Suprapubic skin (tissue), 4 donors: ENCODE data around the gene FCN2. TPM values are rescaled to one million over a fixed set of nuclear protein-coding genes. Genes with fewer than 3 reads are reported as not detected.

Experiments used
- DNase-seq, 2 donors: peaks; one replicate each; pipeline ENCODE4 v3.0.0-alpha.2; 2019; ENCODE audit warnings: low spot score in 2 of 2
- H3K27ac ChIP-seq: fragments of 200-600 bp; sonication (generic); one replicate; pipeline ENCODE4 v1.5.1; 2019
- H3K27me3 ChIP-seq: fragments of 200-600 bp; sonication (generic); one replicate; pipeline ENCODE4 v1.5.1; 2019
- H3K36me3 ChIP-seq: fragments of 200-600 bp; sonication (generic); one replicate; pipeline ENCODE4 v1.5.1; 2019
- H3K4me1 ChIP-seq: fragments of 200-600 bp; sonication (generic); one replicate; pipeline ENCODE4 v1.5.1; 2019
- H3K4me3 ChIP-seq: fragments of 200-600 bp; sonication (generic); one replicate; pipeline ENCODE4 v1.5.1; 2019; ENCODE audit warnings: mild to moderate bottlenecking
- H3K9me3 ChIP-seq: fragments of 200-600 bp; sonication (generic); one replicate; pipeline ENCODE4 v1.5.1; 2019
- CTCF ChIP-seq, 2 donors: fragments of 200-600 bp in 1 of 2; fragments of 450-650 bp in 1 of 2; sonication (generic) in 1 of 2; IDR thresholded peaks; one replicate each; pipeline ENCODE4 v1.5.1; 2016 to 2019; ENCODE audit warnings: antibody characterized with exemption in 2 of 2, mild to moderate bottlenecking in 1 of 2, moderate library complexity in 1 of 2
- EP300 ChIP-seq: sonication (generic); formaldehyde crosslinking; IDR thresholded peaks from one replicate; pipeline ENCODE4 v1.6.1; 2017; ENCODE audit warnings: antibody characterized with exemption
- POLR2A ChIP-seq, 2 donors: fragments of 450-650 bp; IDR thresholded peaks; one replicate each; pipeline ENCODE4 v1.6.1; 2017; ENCODE audit warnings: antibody characterized with exemption in 2 of 2, mild to moderate bottlenecking in 2 of 2, moderate library complexity in 2 of 2
- POLR2AphosphoS5 ChIP-seq, 3 donors: sonication (generic); formaldehyde crosslinking; IDR thresholded peaks; one replicate each; pipeline ENCODE4 v1.6.1; 2017; ENCODE audit warnings: antibody characterized with exemption in 3 of 3
- WGBS: methylation state at CpG from one replicate; pipeline ENCODE4 v1.1.5; 2018; 5-methylcytosine and 5-hydroxymethylcytosine counted together
- total RNA-seq, 4 donors: library from RNA; depleted of rRNA; stranded (reverse); fragments of >200 nt; gene quantifications; one replicate each; pipeline ENCODE4 v1.1.0, GENCODE V29; 2016

The FCN2 gene
- total RNA-seq, 4 donors from 2014 or later: 1.4 TPM; not detected in 3

DNA sequence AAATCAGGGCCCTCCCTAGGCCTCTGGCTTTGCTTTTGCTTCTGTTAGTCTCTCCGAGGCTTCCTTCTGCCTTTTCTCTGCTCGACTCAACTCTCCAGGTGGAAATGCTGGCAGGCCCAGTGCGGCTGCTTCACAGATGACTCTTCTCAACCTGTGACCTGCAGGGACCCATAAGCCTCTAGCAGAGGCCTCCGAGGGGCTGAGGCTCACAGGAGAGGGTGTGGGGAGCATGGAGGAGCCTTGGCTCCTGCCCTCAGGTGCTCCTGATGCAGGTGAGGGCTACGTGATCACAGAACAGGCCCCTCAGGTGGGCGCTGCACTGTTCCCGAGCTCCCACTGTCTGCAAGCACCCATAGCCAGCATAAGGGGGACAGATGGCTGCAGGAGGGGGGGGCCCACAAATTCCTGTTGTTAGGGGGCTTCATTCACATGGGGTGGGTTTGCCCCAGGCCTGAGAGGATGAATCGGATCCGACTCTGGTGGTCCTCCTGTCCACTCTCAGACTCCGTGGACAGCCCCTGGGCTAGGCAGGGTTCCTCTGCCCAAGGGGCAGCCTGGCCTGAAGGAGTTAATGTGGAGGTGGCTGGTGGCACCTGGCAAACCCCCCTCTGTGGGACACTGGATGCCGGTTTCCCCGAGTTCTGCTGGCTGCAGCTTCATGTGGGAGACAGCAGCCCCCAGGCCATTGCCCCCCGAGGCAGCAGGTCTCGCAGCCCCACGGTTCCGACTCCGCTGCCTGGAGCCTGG is 10.9 kb upstream of the FCN2 start:
- DNase-seq: peak in 1 of 2 donors; percentile 71
- Histone ChIP-seq H3K9me3 (no peaks in the 10 kb centered on the region), H3K4me1 (no peaks in the 10 kb centered on the region), H3K27me3 (peaks cover 26% of the 10 kb centered on the region), H3K4me3 (no peak overlapping the region), H3K36me3 (no peaks in the 10 kb centered on the region), H3K27ac (no peak overlapping the region)
- TF ChIP-seq CTCF (IDR thresholded peaks at IDR 0.05) (no peak), EP300 (no peak), POLR2AphosphoS5 (IDR thresholded peaks at IDR 0.05) (no peak), POLR2A (IDR thresholded peaks at IDR 0.05) (no peak)
- 79% methylated on average over 3 of the region's 17 CpGs for WGBS

DNA sequence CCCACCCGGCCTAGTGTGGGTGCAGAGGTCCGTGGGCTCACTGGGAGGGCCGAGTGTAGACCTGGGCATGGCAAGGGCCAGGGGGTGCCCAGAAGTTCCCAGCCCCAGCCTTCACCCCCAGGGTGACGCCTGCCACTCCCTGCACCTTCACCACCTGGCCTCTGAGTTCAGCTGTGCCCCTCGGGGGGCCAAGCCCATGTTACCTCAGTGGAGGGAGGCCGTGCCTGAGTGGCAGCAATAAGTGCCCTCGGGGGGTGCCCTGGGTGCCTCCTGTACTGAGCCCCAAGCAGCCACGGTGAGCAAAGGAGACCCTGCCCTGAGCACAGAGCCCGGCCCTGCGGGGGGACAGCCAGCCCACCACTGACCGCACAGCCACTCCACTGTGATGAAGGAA is 10.3 kb upstream of the FCN2 start:
- WGBS: 95% methylated on average over 3 of the region's 11 CpGs

GRCh38 chr9:134870746-134871662 is 9.6 kb upstream of the FCN2 start:
- Histone ChIP-seq H3K36me3 (no peaks in the 10 kb centered on the region), H3K27me3 (peaks cover 24% of the 10 kb centered on the region), H3K4me1 (no peaks in the 10 kb centered on the region), H3K4me3 (no peak overlapping the region), H3K27ac (no peak overlapping the region), H3K9me3 (no peaks in the 10 kb centered on the region)
- WGBS: 76% methylated on average over 20 of the region's 30 CpGs
- DNase-seq: peak in 1 of 2 donors; percentile 73
- TF ChIP-seq POLR2A (IDR thresholded peaks at IDR 0.05) (no peak), CTCF (IDR thresholded peaks at IDR 0.05) (no peak), EP300 (no peak), POLR2AphosphoS5 (IDR thresholded peaks at IDR 0.05) (no peak)

More for the DNA sequence above, 10.3 kb upstream of the FCN2 start:
- H3K27me3 ChIP-seq: peaks cover 24% of the 10 kb centered on the region
- no peak overlapping the region for H3K27ac ChIP-seq
- H3K9me3 ChIP-seq: no peaks in the 10 kb centered on the region
- TF ChIP-seq POLR2AphosphoS5 (IDR thresholded peaks at IDR 0.05) (no peak), POLR2A (IDR thresholded peaks at IDR 0.05) (no peak)
- no peak overlapping the region for H3K4me3 ChIP-seq
- DNase-seq: peak in 1 of 2 donors; percentile 77
- no peaks in the 10 kb centered on the region for H3K4me1 ChIP-seq
- no peaks in the 10 kb centered on the region for H3K36me3 ChIP-seq

- Histone ChIP-seq H3K27ac (no peak overlapping the region), H3K36me3 (no peaks in the 10 kb centered on the region), H3K27me3 (peaks cover 24% of the 10 kb centered on the region), H3K4me3 (no peak overlapping the region), H3K4me1 (no peaks in the 10 kb centered on the region), H3K9me3 (no peaks in the 10 kb centered on the region)
- WGBS: 46% methylated on average over 15 of the region's 16 CpGs
- peak in 1 of 2 donors; percentile 40 for DNase-seq
- no peak for TF ChIP-seq CTCF (IDR thresholded peaks at IDR 0.05)
- no peak for TF ChIP-seq POLR2A (IDR thresholded peaks at IDR 0.05)
- TF ChIP-seq POLR2AphosphoS5 (IDR thresholded peaks at IDR 0.05): no peak
- no peak for TF ChIP-seq EP300
Observed at GRCh38 chr9:134871697-134872340, 8.8 kb upstream of the FCN2 start.

GRCh38 chr9:134872482-134873231 is 8.0 kb upstream of the FCN2 start:
- WGBS: 87% methylated on average over 24 of the region's 24 CpGs
- peaks cover 24% of the 10 kb centered on the region for H3K27me3 ChIP-seq
- no peaks in the 10 kb centered on the region for H3K9me3 ChIP-seq
- no peaks in the 10 kb centered on the region for H3K4me1 ChIP-seq
- TF ChIP-seq POLR2A (IDR thresholded peaks at IDR 0.05): no peak
- TF ChIP-seq POLR2AphosphoS5 (IDR thresholded peaks at IDR 0.05): no peak
- no peak for TF ChIP-seq EP300
- no peak for TF ChIP-seq CTCF (IDR thresholded peaks at IDR 0.05)
- DNase-seq: peak in 1 of 2 donors; percentile 34
- no peaks in the 10 kb centered on the region for H3K36me3 ChIP-seq
- H3K27ac ChIP-seq: no peak overlapping the region
- H3K4me3 ChIP-seq: no peak overlapping the region
